Prostate gland (tissue), 2 donors: Measurements from ENCODE around the gene DTL. TPM values are rescaled to one million over a fixed set of nuclear protein-coding genes. Genes with fewer than 3 reads are reported as not detected.
"Not testable (repeated sequence)": the region's sequence is repeated elsewhere in the genome, so short reads cannot be mapped to it uniquely, and the experiment has no call there.

ENCODE experiments used
- DNase-seq: peaks from one replicate; pipeline ENCODE4 v3.0.0-alpha.2; 2019; ENCODE audit warnings: low spot score
- H3K27ac ChIP-seq, 2 donors: fragments of 200-600 bp; sonication (generic); 2 replicates each; pipeline ENCODE4 v1.5.1; 2017 to 2019
- H3K27me3 ChIP-seq: fragments of 200-600 bp; sonication (generic); replicated peaks from 2 replicates; pipeline ENCODE4 v1.5.1; 2019; ENCODE audit not compliant: insufficient read depth
- H3K36me3 ChIP-seq, 2 donors: fragments of 200-600 bp; sonication (generic); 1 replicate in 1 of 2; 2 replicates in 1 of 2; pipeline versions ENCODE4 v1.5.1 to v1.8.1; 2017 to 2019
- H3K4me1 ChIP-seq: fragments of 200-600 bp; sonication (generic); replicated peaks from 2 replicates; pipeline ENCODE4 v1.5.1; 2019
- H3K4me3 ChIP-seq, 2 donors: fragments of 200-600 bp; sonication (generic); 2 replicates each; pipeline ENCODE4 v1.5.1; 2017 to 2019
- H3K9me3 ChIP-seq: fragments of 200-600 bp; sonication (generic); 2 replicates; pipeline ENCODE4 v1.5.1; 2017
- POLR2A ChIP-seq: fragments of 450-650 bp; IDR thresholded peaks from one replicate; pipeline ENCODE4 v1.6.1; 2016; ENCODE audit warnings: antibody characterized with exemption, mild to moderate bottlenecking
- POLR2AphosphoS5 ChIP-seq: sonication (generic); formaldehyde crosslinking; IDR thresholded peaks from one replicate; pipeline ENCODE4 v1.6.1; 2017; ENCODE audit warnings: antibody characterized with exemption
- WGBS: methylation state at CpG from one replicate; pipeline ENCODE4 v1.1.5; 2018; 5-methylcytosine and 5-hydroxymethylcytosine counted together
- intact Hi-C: fragments of 100-400 bp; cut with DNase I; formaldehyde crosslinking; loops from one replicate; pipeline ENCODE4 v1.14.2; 2022
- total RNA-seq, 2 donors: library from RNA; depleted of rRNA; stranded (reverse); fragments of >200 nt; gene quantifications; one replicate each; pipeline ENCODE4 v1.1.0, GENCODE V29; 2016
- TF ChIP-seq, protein P1 (sequence below), 4 experiments: fragments of 200-600 bp in 2 of 4; fragments of 450-650 bp in 2 of 4; sonication (generic) in 2 of 4; IDR thresholded peaks; 1 replicate in 3 of 4; 2 replicates in 1 of 4; pipeline ENCODE4 v1.5.1; 2016 to 2019; ENCODE audit warnings: antibody characterized with exemption in 4 of 4, mild to moderate bottlenecking in 2 of 4, moderate library complexity in 2 of 4

The DTL gene
- 1 to 10 TPM; 1.5 to 7.1 TPM for total RNA-seq

- Histone ChIP-seq H3K36me3 (no peaks in the 10 kb centered on the region), H3K4me1 (peaks cover 9% of the 10 kb centered on the region), H3K9me3 (no peaks in the 10 kb centered on the region), H3K4me3 (peak within 1 kb of the TSS; percentile 44 to 58), H3K27ac (peak within 1 kb of the TSS; percentile 85 to 91), H3K27me3 (no peaks in the 10 kb centered on the region)
- WGBS = under 1% methylated on average over 53 of the region's 53 CpGs
- peak; percentile 93 for TF ChIP-seq POLR2AphosphoS5
- TF ChIP-seq, protein P1, sequence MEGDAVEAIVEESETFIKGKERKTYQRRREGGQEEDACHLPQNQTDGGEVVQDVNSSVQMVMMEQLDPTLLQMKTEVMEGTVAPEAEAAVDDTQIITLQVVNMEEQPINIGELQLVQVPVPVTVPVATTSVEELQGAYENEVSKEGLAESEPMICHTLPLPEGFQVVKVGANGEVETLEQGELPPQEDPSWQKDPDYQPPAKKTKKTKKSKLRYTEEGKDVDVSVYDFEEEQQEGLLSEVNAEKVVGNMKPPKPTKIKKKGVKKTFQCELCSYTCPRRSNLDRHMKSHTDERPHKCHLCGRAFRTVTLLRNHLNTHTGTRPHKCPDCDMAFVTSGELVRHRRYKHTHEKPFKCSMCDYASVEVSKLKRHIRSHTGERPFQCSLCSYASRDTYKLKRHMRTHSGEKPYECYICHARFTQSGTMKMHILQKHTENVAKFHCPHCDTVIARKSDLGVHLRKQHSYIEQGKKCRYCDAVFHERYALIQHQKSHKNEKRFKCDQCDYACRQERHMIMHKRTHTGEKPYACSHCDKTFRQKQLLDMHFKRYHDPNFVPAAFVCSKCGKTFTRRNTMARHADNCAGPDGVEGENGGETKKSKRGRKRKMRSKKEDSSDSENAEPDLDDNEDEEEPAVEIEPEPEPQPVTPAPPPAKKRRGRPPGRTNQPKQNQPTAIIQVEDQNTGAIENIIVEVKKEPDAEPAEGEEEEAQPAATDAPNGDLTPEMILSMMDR (IDR thresholded peaks at IDR 0.05) = peak; percentile 76 to 97 (median 89)
- peak; percentile 45 for TF ChIP-seq POLR2A
- intact Hi-C loops = loop anchor here (10.0 kb wide), 1 partner anchor 350 kb away; no protein-coding TSS in a partner anchor
- peak; percentile 98 for DNase-seq
Observed at GRCh38 chr1:212035123-212035834, at the start of gene DTL, which contains the start of gene INTS7. DTL (plus strand) TSS chr1:212035748; CDS start chr1:212035891, 143 bp downstream. INTS7 (minus strand) TSS chr1:212035557; CDS start chr1:212035437, 120 bp downstream.

- H3K27ac ChIP-seq = no peak overlapping the region
- DNase-seq = no peak
- H3K4me3 ChIP-seq = no peak overlapping the region
- H3K27me3 ChIP-seq = no peaks in the 10 kb centered on the region
- no peaks in the 10 kb centered on the region for H3K36me3 ChIP-seq
- TF ChIP-seq, protein P1 (IDR thresholded peaks at IDR 0.05) = no peak
- no peak for TF ChIP-seq POLR2AphosphoS5
- TF ChIP-seq POLR2A = no peak
- whole genome bisulfite sequencing = 99% methylated on average over 7 of the region's 7 CpGs
- intact Hi-C loops = no loop called here
- no peaks in the 10 kb centered on the region for H3K4me1 ChIP-seq
- H3K9me3 ChIP-seq = no peaks in the 10 kb centered on the region
Observed at GRCh38 chr1:211986628-211987254, 48.8 kb upstream of the DTL start.

DNA sequence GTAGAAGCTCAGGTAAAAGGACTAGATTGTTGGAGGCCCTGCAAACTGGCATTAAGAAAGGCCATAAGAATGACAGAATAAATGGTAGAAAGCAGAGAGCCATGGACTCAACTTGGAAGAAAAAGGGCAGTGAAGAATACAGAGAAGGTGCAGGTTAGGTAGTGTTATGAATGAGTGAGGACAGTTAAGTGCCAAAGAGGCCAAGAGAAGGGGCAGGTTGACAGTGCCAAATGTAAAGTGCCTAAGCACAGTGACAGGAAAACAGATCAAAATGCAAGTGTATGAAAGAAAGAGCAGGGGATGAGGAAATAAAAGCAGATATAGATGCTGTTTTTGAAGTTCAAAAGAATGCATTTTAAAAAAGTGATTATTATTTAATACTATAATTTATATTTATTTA, 43.9 kb upstream of the DTL start:
- intact Hi-C loops = no loop called here
- Histone ChIP-seq H3K27me3 (no peaks in the 10 kb centered on the region), H3K9me3 (no peaks in the 10 kb centered on the region), H3K4me1 (no peaks in the 10 kb centered on the region), H3K4me3 (no peak overlapping the region), H3K27ac (no peak overlapping the region), H3K36me3 (no peaks in the 10 kb centered on the region)
- TF ChIP-seq POLR2A (no peak), POLR2AphosphoS5 (no peak)
- TF ChIP-seq, protein P1 (IDR thresholded peaks at IDR 0.05) = no peak
- no peak for DNase-seq

DNA sequence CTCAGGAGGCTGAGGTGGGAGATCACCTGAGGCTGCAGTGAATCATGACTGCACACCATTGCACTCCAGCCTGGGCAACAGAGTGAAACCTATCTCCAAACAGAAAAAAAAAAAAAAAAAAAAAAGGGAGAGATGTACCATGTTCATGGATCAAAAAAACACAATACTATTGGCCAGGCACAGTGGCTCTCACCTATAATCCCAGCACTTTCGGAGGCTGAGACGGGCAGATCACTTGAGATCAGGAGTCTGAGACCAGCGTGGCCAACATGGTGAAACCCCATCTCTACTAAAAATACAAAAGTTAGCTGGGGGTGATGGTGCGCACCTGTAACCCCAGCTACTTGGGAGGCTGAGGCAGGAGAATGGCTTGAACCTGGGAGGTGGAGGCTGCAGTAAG, 38.1 kb upstream of the DTL start:
- H3K9me3 ChIP-seq, H3K4me3 ChIP-seq, DNase-seq, H3K36me3 ChIP-seq, H3K27ac ChIP-seq, H3K27me3 ChIP-seq, intact Hi-C loops, H3K4me1 ChIP-seq: not testable (repeated sequence)
- 100% methylated on average over 4 of the region's 4 CpGs for WGBS

- H3K36me3 ChIP-seq = no peaks in the 10 kb centered on the region
- 91% methylated on average over 3 of the region's 3 CpGs for WGBS
- H3K4me3 ChIP-seq = no peak overlapping the region
- TF ChIP-seq POLR2AphosphoS5 (no peak), POLR2A (no peak)
- DNase-seq = no peak
- no peak overlapping the region for H3K27ac ChIP-seq
- intact Hi-C loops = no loop called here
- no peaks in the 10 kb centered on the region for H3K4me1 ChIP-seq
- no peaks in the 10 kb centered on the region for H3K27me3 ChIP-seq
- H3K9me3 ChIP-seq = no peaks in the 10 kb centered on the region
Observed at GRCh38 chr1:212002536-212002935, 33.0 kb upstream of the DTL start.
